GM18505 (cell line): ENCODE measurements around the gene SLC19A2.

Experiments used
- ATAC-seq: cut with Tn5 transposase; IDR thresholded peaks from one replicate; pipeline ENCODE4 v1.9.1; 2021; ENCODE audit not compliant: unreplicated experiment
- POLR2A ChIP-seq: IDR thresholded peaks from 4 replicates; pipeline ENCODE4 v1.6.1; 2011; ENCODE audit warnings: borderline replicate concordance; ENCODE audit not compliant: insufficient read depth, insufficient read length; ENCODE audit errors: extremely low read depth

SLC19A2 gene

GRCh38 chr1:169474302-169474995 lies 11.3 kb downstream of the SLC19A2 start:
- no peak for ATAC-seq
- TF ChIP-seq POLR2A: no peak

GRCh38 chr1:169473347-169473746 lies 12.4 kb downstream of the SLC19A2 start:
- no peak for TF ChIP-seq POLR2A
- no peak for ATAC-seq

- ATAC-seq: no peak
- no peak for TF ChIP-seq POLR2A
Observed at GRCh38 chr1:169472738-169473137, 13.0 kb downstream of the SLC19A2 start.

- no peak for ATAC-seq
- TF ChIP-seq POLR2A: no peak
Observed at GRCh38 chr1:169468982-169469381, 16.8 kb downstream of the SLC19A2 start.

GRCh38 chr1:169466259-169467230 lies 19.2 kb downstream of the SLC19A2 start:
- ATAC-seq: no peak
- TF ChIP-seq POLR2A: no peak

- TF ChIP-seq POLR2A: no peak
- ATAC-seq: no peak
Observed at GRCh38 chr1:169465281-169465680, 20.5 kb downstream of the SLC19A2 start.

- no peak for ATAC-seq
- no peak for TF ChIP-seq POLR2A
Observed at GRCh38 chr1:169462385-169462784, 23.4 kb downstream of the SLC19A2 start.

- ATAC-seq: no peak
- TF ChIP-seq POLR2A: no peak
Observed at GRCh38 chr1:169461390-169462000, 24.2 kb downstream of the SLC19A2 start.

GRCh38 chr1:169460191-169460833 lies 25.4 kb downstream of the SLC19A2 start:
- ATAC-seq: no peak
- no peak for TF ChIP-seq POLR2A

- ATAC-seq: no peak
Observed at GRCh38 chr1:169457443-169457842, 28.3 kb downstream of the SLC19A2 start.

GRCh38 chr1:169456029-169456428 lies 29.7 kb downstream of the SLC19A2 start:
- TF ChIP-seq POLR2A: no peak
- ATAC-seq: no peak

More at GRCh38 chr1:169457443-169457842, 28.3 kb downstream of the SLC19A2 start:
- TF ChIP-seq POLR2A: no peak

- ATAC-seq: no peak
- no peak for TF ChIP-seq POLR2A
Observed at GRCh38 chr1:169452921-169453320, 32.8 kb downstream of the SLC19A2 start.
